ENCODE results near the gene PHLPP1. TPM values are rescaled to one million over a fixed set of nuclear protein-coding genes. Genes with fewer than 3 reads are reported as not detected.

PHLPP1 gene
- total and polyA plus RNA-seq, 2 donors (not counting 1 experiment from before 2014, with no cell fraction given) = 3.6 to 5.0 TPM

GRCh38 chr18:62976227-62976626, 260.9 kb downstream of the PHLPP1 start:
- no peak overlapping the region for H3K27ac ChIP-seq (ENCODE audit: insufficient read depth, low read length)
- H3K36me3 ChIP-seq (ENCODE audit: control insufficient read depth, insufficient read depth, low read length) = peaks cover 8% of the 10 kb centered on the region
- H3K4me3 ChIP-seq (replicated peaks in 1 of 4; ENCODE audit: control extremely low read depth in 1 of 4, insufficient read depth in 1 of 4, low read depth in 3 of 4, low read length in 4 of 4) = no peak overlapping the region
- no peaks in the 10 kb centered on the region for H3K9me3 ChIP-seq (ENCODE audit: control insufficient read depth, insufficient read depth, low read depth, low read length)
- TF ChIP-seq EZH2 (IDR thresholded peaks at IDR 0.05; ENCODE audit: low read length, missing control alignments) = no peak
- no peak for TF ChIP-seq CTCF (conservative IDR thresholded peaks at IDR 0.05 in 1 of 2, IDR thresholded peaks at IDR 0.05 in 1 of 2; ENCODE audit: low read depth in 1 of 2, low read length in 2 of 2)
- DNase-seq (ENCODE audit: low read depth in 2 of 2) = no peak
- H3K9ac ChIP-seq (ENCODE audit: insufficient read depth, low read length) = no peak overlapping the region
- no peaks in the 10 kb centered on the region for H4K20me1 ChIP-seq (ENCODE audit: control insufficient read depth, extremely low read depth, insufficient read depth, low read length)
- no peaks in the 10 kb centered on the region for H3K79me2 ChIP-seq (ENCODE audit: control insufficient read depth, insufficient read depth, low read length)
- H2AFZ ChIP-seq (ENCODE audit: low read length) = no peak overlapping the region
- H3K27me3 ChIP-seq (ENCODE audit: control insufficient read depth, insufficient read depth, low read length) = no peaks in the 10 kb centered on the region
- H3K4me2 ChIP-seq (ENCODE audit: extremely low read depth, insufficient read depth, low read length) = no peak overlapping the region
- peaks cover 9% of the 10 kb centered on the region for H3K4me1 ChIP-seq (ENCODE audit: control insufficient read depth, extremely low read depth, insufficient read depth, low read length)

DNA sequence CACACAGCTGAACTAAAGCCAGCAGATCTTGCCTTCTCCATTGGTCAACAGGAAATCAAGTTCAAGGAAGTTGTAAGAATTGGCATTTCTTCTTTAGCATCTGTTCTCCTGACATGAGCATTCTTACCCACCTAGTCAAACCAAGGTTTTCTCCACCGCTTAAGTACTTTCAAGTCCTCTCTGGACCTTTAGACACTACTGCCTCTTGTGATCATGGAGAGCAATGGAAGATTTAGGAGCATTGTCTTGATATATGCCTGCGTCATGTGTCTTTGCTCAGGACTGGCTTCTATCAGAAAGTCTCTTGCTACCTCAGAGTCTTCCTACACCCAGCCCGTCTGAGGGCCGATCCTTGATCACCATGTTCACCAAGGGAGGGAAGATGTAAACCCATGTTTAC, 262.2 kb downstream of the PHLPP1 start:
- TF ChIP-seq CTCF (conservative IDR thresholded peaks at IDR 0.05 in 1 of 2, IDR thresholded peaks at IDR 0.05 in 1 of 2; ENCODE audit: low read depth in 1 of 2, low read length in 2 of 2) (no peak), EZH2 (IDR thresholded peaks at IDR 0.05; ENCODE audit: low read length, missing control alignments) (no peak)
- H3K4me2 ChIP-seq (ENCODE audit: extremely low read depth, insufficient read depth, low read length) = no peak overlapping the region
- H3K9ac ChIP-seq (ENCODE audit: insufficient read depth, low read length) = no peak overlapping the region
- H3K4me3 ChIP-seq (replicated peaks in 1 of 4; ENCODE audit: control extremely low read depth in 1 of 4, insufficient read depth in 1 of 4, low read depth in 3 of 4, low read length in 4 of 4) = no peak overlapping the region
- no peak for DNase-seq (ENCODE audit: low read depth in 2 of 2)
- H3K4me1 ChIP-seq (ENCODE audit: control insufficient read depth, extremely low read depth, insufficient read depth, low read length) = peaks cover 9% of the 10 kb centered on the region
- H2AFZ ChIP-seq (ENCODE audit: low read length) = no peak overlapping the region
- no peaks in the 10 kb centered on the region for H3K27me3 ChIP-seq (ENCODE audit: control insufficient read depth, insufficient read depth, low read length)
- no peaks in the 10 kb centered on the region for H4K20me1 ChIP-seq (ENCODE audit: control insufficient read depth, extremely low read depth, insufficient read depth, low read length)
- H3K27ac ChIP-seq (ENCODE audit: insufficient read depth, low read length) = no peak overlapping the region
- peaks cover 8% of the 10 kb centered on the region for H3K36me3 ChIP-seq (ENCODE audit: control insufficient read depth, insufficient read depth, low read length)
- no peaks in the 10 kb centered on the region for H3K9me3 ChIP-seq (ENCODE audit: control insufficient read depth, insufficient read depth, low read depth, low read length)
- H3K79me2 ChIP-seq (ENCODE audit: control insufficient read depth, insufficient read depth, low read length) = no peaks in the 10 kb centered on the region

DNA sequence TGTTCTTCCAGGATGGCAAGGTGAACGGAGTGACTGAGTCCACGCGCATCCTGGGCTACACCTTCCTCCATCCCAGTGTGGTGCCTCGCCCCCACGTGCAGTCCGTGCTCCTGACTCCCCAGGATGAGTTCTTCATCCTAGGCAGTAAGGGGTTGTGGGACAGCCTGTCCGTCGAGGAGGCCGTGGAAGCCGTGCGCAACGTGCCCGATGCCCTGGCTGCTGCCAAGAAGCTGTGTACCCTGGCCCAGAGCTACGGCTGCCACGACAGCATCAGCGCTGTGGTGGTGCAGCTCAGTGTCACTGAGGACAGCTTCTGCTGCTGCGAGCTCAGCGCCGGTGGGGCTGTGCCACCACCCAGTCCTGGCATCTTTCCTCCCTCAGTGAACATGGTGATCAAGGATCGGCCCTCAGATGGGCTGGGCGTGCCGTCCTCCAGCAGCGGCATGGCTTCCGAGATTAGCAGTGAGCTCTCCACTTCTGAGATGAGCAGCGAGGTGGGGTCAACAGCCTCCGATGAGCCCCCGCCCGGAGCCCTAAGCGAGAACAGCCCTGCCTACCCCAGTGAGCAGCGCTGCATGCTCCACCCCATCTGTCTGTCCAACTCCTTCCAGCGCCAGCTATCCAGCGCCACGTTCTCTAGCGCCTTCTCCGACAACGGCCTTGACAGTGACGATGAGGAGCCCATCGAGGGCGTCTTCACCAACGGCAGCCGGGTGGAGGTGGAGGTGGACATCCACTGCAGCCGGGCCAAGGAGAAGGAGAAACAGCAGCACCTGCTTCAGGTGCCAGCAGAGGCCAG, 263.1 kb downstream of the PHLPP1 start:
- Histone ChIP-seq H3K4me3 (replicated peaks in 1 of 4; ENCODE audit: control extremely low read depth in 1 of 4, insufficient read depth in 1 of 4, low read depth in 3 of 4, low read length in 4 of 4) (no peak overlapping the region), H3K4me2 (ENCODE audit: extremely low read depth, insufficient read depth, low read length) (no peak overlapping the region), H3K9ac (ENCODE audit: insufficient read depth, low read length) (no peak overlapping the region), H4K20me1 (ENCODE audit: control insufficient read depth, extremely low read depth, insufficient read depth, low read length) (no peaks in the 10 kb centered on the region), H3K4me1 (ENCODE audit: control insufficient read depth, extremely low read depth, insufficient read depth, low read length) (peaks cover 9% of the 10 kb centered on the region), H3K36me3 (ENCODE audit: control insufficient read depth, insufficient read depth, low read length) (peaks cover 8% of the 10 kb centered on the region), H3K79me2 (ENCODE audit: control insufficient read depth, insufficient read depth, low read length) (no peaks in the 10 kb centered on the region), H3K9me3 (ENCODE audit: control insufficient read depth, insufficient read depth, low read depth, low read length) (no peaks in the 10 kb centered on the region), H3K27me3 (ENCODE audit: control insufficient read depth, insufficient read depth, low read length) (no peaks in the 10 kb centered on the region), H3K27ac (ENCODE audit: insufficient read depth, low read length) (no peak overlapping the region), H2AFZ (ENCODE audit: low read length) (no peak overlapping the region)
- TF ChIP-seq EZH2 (IDR thresholded peaks at IDR 0.05; ENCODE audit: low read length, missing control alignments) (no peak), CTCF (conservative IDR thresholded peaks at IDR 0.05 in 1 of 2, IDR thresholded peaks at IDR 0.05 in 1 of 2; ENCODE audit: low read depth in 1 of 2, low read length in 2 of 2) (no peak)
- no peak for DNase-seq (ENCODE audit: low read depth in 2 of 2)
